Astrocyte of the cerebellum (primary cell): ENCODE data around the gene KIR3DL3.
"Not testable (repeated sequence)": the region's sequence is repeated elsewhere in the genome, so short reads cannot be mapped to it uniquely, and the experiment has no call there.

ENCODE experiments used
- DNase-seq: peaks from one replicate; pipeline ENCODE4 v3.0.0-alpha.2; 2011; ENCODE audit warnings: low read depth
- H3K4me3 ChIP-seq: 2 replicates; pipeline ENCODE4 v1.5.1; 2011; ENCODE audit warnings: mild to moderate bottlenecking, low read depth, low read length, moderate library complexity
- CTCF ChIP-seq: IDR thresholded peaks from 2 replicates; pipeline ENCODE4 v1.5.1; 2012; ENCODE audit warnings: low read length, low read depth, moderate library complexity, mild to moderate bottlenecking; ENCODE audit errors: missing control alignments
- in situ Hi-C: cut with HindIII; loops from 2 replicates; pipeline ENCODE4 v1.10.0; 2017; ENCODE audit warnings: low sequenced_read_pairs

Gene KIR3DL3

DNA sequence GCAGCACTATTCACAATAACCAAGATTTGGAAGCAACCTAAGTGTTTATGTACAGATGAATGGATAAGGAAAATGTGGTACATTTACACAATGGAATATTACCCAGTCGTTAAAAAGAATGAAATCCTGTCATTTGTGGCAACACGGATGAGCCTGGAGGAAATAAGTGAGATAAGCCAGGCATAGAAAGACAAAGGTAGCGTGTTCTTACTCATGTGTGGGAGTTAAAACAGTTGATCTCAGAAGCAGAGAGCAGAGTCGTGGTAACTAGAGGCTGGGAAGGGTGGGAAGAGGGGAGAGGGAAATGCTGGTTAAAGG is 32.0 kb upstream of the KIR3DL3 start:
- no peak for TF ChIP-seq CTCF
- no peak for DNase-seq
- in situ Hi-C loops: no loop called here
- no peak overlapping the region for H3K4me3 ChIP-seq

GRCh38 chr19:54694648-54695047 is 29.6 kb upstream of the KIR3DL3 start:
- in situ Hi-C loops: no loop called here
- TF ChIP-seq CTCF: no peak
- no peak for DNase-seq
- no peak overlapping the region for H3K4me3 ChIP-seq

GRCh38 chr19:54696117-54696548 is 28.1 kb upstream of the KIR3DL3 start:
- no peak for TF ChIP-seq CTCF
- no peak for DNase-seq
- in situ Hi-C loops: no loop called here
- no peak overlapping the region for H3K4me3 ChIP-seq

DNA sequence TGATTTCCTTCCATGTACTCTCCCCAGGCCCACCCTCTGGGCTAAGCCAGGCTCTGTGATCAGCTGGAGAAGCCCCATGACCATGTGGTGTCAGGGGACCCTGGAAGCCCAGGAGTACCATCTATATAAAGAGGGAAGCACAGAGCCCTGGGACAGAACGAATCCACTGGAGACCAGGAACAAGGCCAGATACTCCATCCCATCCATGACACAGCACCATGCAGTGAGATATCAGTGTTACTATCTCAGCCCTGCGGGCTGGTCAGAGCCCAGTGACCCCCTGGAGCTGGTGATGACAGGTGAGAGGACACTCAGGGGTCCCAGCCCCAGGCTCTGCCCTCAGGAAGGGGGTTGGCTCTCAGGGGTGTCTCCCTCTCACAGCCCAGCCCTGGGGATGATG is 27.5 kb upstream of the KIR3DL3 start:
- TF ChIP-seq CTCF: no peak
- in situ Hi-C loops: no loop called here
- no peak overlapping the region for H3K4me3 ChIP-seq
- no peak for DNase-seq

- DNase-seq, in situ Hi-C loops, H3K4me3 ChIP-seq: not testable (repeated sequence)
Measured at GRCh38 chr19:54697716-54698115, 26.5 kb upstream of the KIR3DL3 start.

DNA sequence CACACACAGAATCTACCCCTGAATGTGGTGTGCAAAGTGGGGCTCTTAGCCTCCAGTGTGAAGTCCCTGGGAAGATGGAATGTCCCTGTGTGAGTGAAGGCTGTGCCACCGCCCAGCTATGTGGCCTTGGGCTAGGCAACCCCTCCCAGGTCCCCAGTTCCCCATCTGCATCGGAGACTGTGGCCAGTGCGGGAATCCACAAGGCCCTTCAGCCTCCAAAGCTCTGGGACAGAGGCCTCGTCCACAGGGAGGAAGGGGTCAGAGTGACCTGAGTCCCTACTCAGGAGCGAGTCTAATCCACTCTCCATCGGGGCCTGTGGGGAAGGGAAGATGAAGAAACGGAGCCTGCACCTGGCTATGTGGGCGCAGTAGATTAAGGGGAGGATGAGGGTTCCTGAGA is 19.3 kb upstream of the KIR3DL3 start:
- in situ Hi-C loops: no loop called here

GRCh38 chr19:54707962-54708361 is 16.3 kb upstream of the KIR3DL3 start:
- in situ Hi-C loops: no loop called here
- no peak for DNase-seq
- TF ChIP-seq CTCF: no peak
- no peak overlapping the region for H3K4me3 ChIP-seq

More for the DNA sequence above, 19.3 kb upstream of the KIR3DL3 start:
- H3K4me3 ChIP-seq: no peak overlapping the region
- no peak for DNase-seq
- no peak for TF ChIP-seq CTCF
